Suprapubic skin (tissue), 4 donors: ENCODE data around the gene C2CD4A.

Experiments
- CTCF ChIP-seq, 2 donors: fragments of 200-600 bp in 1 of 2; fragments of 450-650 bp in 1 of 2; sonication (generic) in 1 of 2; IDR thresholded peaks; one replicate each; pipeline ENCODE4 v1.5.1; 2016 to 2019; ENCODE audit warnings: antibody characterized with exemption in 2 of 2, mild to moderate bottlenecking in 1 of 2, moderate library complexity in 1 of 2
- EP300 ChIP-seq: sonication (generic); formaldehyde crosslinking; IDR thresholded peaks from one replicate; pipeline ENCODE4 v1.6.1; 2017; ENCODE audit warnings: antibody characterized with exemption
- POLR2A ChIP-seq, 2 donors: fragments of 450-650 bp; IDR thresholded peaks; one replicate each; pipeline ENCODE4 v1.6.1; 2017; ENCODE audit warnings: antibody characterized with exemption in 2 of 2, mild to moderate bottlenecking in 2 of 2, moderate library complexity in 2 of 2
- POLR2AphosphoS5 ChIP-seq, 3 donors: sonication (generic); formaldehyde crosslinking; IDR thresholded peaks; one replicate each; pipeline ENCODE4 v1.6.1; 2017; ENCODE audit warnings: antibody characterized with exemption in 3 of 3

DNA sequence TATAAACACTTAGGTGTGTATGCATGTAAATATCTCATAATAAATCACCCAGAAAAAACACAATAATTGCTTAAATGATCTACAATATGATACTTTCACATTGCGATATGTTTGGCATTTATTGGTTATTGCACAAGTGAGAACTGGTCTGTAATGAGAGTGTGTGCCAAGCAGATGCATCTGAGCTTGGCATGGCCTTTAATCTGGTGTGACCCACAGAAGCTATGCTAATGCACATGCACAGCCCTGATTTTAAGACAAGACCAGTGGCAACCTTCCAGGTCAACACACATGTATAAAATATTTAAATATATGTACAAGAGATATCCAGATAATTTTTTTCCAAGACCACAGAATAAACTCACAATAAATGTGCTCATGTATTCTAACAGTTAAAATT lies 42.7 kb downstream of the C2CD4A start:
- no peak for TF ChIP-seq CTCF (IDR thresholded peaks at IDR 0.05)
- TF ChIP-seq EP300: no peak
- TF ChIP-seq POLR2A (IDR thresholded peaks at IDR 0.05): no peak
- no peak for TF ChIP-seq POLR2AphosphoS5 (IDR thresholded peaks at IDR 0.05)
